GM12873 (cell line): ENCODE data around the gene KLF7.

Source experiments
- TF ChIP-seq, protein P1 (sequence below): IDR thresholded peaks from 2 replicates; pipeline ENCODE4 v1.5.1; 2012; ENCODE audit warnings: low read depth, mild to moderate bottlenecking, moderate library complexity, low read length, control low read depth; ENCODE audit not compliant: insufficient read depth; ENCODE audit errors: missing control alignments

Gene KLF7

DNA sequence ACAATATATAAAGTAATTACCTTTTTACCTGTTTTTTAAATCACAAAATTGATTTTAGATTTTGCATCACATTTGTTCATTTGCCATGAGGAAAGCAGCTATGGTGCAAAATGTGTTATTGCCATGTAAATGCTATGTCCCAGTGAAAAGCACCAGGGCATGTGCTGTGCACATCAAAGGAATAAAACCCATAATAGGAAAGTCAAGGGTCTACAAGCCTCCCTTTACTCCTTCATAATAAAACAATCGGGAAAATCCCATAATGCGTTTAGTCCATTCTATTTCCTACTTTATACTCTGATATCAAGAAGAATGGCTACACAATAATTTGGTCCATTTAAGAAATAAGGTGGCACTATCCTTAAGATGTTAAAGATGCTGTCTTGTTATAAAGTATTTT, 53.0 kb downstream of the KLF7 start:
- TF ChIP-seq, protein P1, sequence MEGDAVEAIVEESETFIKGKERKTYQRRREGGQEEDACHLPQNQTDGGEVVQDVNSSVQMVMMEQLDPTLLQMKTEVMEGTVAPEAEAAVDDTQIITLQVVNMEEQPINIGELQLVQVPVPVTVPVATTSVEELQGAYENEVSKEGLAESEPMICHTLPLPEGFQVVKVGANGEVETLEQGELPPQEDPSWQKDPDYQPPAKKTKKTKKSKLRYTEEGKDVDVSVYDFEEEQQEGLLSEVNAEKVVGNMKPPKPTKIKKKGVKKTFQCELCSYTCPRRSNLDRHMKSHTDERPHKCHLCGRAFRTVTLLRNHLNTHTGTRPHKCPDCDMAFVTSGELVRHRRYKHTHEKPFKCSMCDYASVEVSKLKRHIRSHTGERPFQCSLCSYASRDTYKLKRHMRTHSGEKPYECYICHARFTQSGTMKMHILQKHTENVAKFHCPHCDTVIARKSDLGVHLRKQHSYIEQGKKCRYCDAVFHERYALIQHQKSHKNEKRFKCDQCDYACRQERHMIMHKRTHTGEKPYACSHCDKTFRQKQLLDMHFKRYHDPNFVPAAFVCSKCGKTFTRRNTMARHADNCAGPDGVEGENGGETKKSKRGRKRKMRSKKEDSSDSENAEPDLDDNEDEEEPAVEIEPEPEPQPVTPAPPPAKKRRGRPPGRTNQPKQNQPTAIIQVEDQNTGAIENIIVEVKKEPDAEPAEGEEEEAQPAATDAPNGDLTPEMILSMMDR, result no peak

- TF ChIP-seq, protein P1, result no peak
Measured at GRCh38 chr2:207112383-207112782, 53.4 kb downstream of the KLF7 start.

GRCh38 chr2:207111757-207112156, 54.0 kb downstream of the KLF7 start:
- TF ChIP-seq, protein P1, result no peak

GRCh38 chr2:207110715-207111114, 55.0 kb downstream of the KLF7 start:
- TF ChIP-seq, protein P1, result no peak

- TF ChIP-seq, protein P1, result no peak
Measured at GRCh38 chr2:207110310-207110709, 55.4 kb downstream of the KLF7 start.

DNA sequence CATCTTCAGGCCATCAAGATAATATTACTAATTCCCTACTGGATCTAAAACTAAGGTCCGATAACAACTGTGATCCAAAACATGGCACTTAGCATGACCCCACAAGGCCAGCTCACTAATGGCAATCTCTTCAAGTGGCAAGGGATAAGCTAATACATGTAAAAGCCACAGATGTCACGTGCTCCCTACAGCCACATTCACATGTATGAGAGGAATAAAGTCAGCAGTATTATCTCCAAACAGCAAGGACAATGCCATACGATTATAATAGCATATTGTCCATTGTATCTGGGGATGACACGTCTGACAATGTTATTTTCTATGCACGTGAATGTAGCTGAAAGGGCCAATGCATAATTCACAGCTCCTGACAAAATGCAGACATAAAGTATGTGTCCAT, 56.0 kb downstream of the KLF7 start:
- TF ChIP-seq, protein P1, result no peak

DNA sequence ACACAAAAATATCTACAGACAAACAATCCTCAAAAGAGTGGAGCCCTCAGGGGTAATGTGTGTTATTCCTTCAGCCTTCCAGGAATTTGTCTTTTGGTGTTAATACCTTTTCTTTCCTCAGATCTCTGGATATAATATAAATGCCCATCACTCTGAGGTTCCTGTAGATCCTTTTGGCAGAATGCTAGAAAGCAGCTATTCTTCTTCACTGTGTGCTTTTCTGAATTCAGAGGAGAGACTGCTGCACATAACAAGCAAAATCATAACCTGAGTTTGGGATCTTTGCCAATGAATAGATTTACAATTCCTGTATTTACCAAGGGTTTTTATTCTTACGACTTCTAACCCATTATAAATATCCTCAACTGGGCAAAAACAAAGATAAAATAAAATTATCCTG, 57.3 kb downstream of the KLF7 start:
- TF ChIP-seq, protein P1, result no peak
